HCT116 (cell line): ENCODE data around the gene RIMBP2.

ENCODE experiments used
- EGR1 ChIP-seq: IDR thresholded peaks from 2 replicates; pipeline ENCODE4 v1.6.1; 2012; ENCODE audit warnings: low read depth
- EZH2 ChIP-seq: fragments of 200-600 bp; sonication (generic); IDR thresholded peaks from 2 replicates; pipeline ENCODE4 v1.6.1; 2017; ENCODE audit warnings: antibody characterized with exemption, mixed run types
- JUND ChIP-seq: IDR thresholded peaks from 2 replicates; pipeline ENCODE4 v1.6.1; 2012
- POLR2A ChIP-seq: IDR thresholded peaks from 2 replicates; pipeline ENCODE4 v1.7.0; 2011; ENCODE audit warnings: borderline replicate concordance; ENCODE audit not compliant: insufficient read depth, insufficient read length; ENCODE audit errors: extremely low read depth
- YY1 ChIP-seq: IDR thresholded peaks from 2 replicates; pipeline ENCODE4 v1.6.1; 2011; ENCODE audit warnings: low read length, low read depth, moderate library complexity, mild to moderate bottlenecking; ENCODE audit not compliant: insufficient replicate concordance; ENCODE audit errors: extremely low read depth
- TF ChIP-seq, protein P1 (sequence below), 3 experiments: fragments of 200-600 bp in 1 of 3; sonication (generic) in 1 of 3; IDR thresholded peaks in 2 of 3; conservative IDR thresholded peaks in 1 of 3; 2 replicates each; pipeline ENCODE4 v1.5.1; 2012 to 2017; ENCODE audit warnings: low read depth in 2 of 3, low read length in 2 of 3, antibody characterized with exemption in 1 of 3, borderline replicate concordance in 1 of 3, control low read depth in 1 of 3, mild to moderate bottlenecking in 1 of 3, mixed read lengths in 1 of 3, mixed run types in 1 of 3, moderate library complexity in 1 of 3; ENCODE audit not compliant: insufficient read depth in 1 of 3

DNA sequence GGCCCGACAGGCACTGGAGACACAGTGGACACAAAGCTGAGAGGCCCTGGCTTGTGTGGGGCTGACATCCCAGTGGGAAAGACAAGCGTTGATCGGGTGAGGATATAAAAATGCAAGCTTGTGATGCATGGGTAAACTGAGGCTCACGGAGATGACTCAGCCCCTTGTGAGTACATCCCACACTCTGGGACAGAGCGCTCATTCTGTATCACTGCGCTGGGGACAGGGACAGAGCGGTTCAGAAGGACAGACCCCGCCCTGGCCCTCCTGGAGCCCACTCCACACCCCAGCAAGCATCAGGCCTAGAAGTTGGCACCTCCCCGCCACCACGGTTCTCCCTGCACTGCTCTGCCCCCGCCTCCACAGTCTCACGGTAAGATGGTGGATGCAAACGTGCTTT is 222.1 kb downstream of the RIMBP2 start:
- TF ChIP-seq, protein P1, sequence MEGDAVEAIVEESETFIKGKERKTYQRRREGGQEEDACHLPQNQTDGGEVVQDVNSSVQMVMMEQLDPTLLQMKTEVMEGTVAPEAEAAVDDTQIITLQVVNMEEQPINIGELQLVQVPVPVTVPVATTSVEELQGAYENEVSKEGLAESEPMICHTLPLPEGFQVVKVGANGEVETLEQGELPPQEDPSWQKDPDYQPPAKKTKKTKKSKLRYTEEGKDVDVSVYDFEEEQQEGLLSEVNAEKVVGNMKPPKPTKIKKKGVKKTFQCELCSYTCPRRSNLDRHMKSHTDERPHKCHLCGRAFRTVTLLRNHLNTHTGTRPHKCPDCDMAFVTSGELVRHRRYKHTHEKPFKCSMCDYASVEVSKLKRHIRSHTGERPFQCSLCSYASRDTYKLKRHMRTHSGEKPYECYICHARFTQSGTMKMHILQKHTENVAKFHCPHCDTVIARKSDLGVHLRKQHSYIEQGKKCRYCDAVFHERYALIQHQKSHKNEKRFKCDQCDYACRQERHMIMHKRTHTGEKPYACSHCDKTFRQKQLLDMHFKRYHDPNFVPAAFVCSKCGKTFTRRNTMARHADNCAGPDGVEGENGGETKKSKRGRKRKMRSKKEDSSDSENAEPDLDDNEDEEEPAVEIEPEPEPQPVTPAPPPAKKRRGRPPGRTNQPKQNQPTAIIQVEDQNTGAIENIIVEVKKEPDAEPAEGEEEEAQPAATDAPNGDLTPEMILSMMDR (IDR thresholded peaks at IDR 0.05 in 2 of 3, conservative IDR thresholded peaks at IDR 0.05 in 1 of 3; ENCODE audit: borderline replicate concordance in 1 of 3, insufficient read depth in 1 of 3, low read depth in 2 of 3, low read length in 2 of 3) = no peak
- TF ChIP-seq POLR2A = no peak
- no peak for TF ChIP-seq EGR1
- TF ChIP-seq JUND = no peak
- no peak for TF ChIP-seq YY1
- no peak for TF ChIP-seq EZH2
